HCT116 (cell line): Measurements from ENCODE around the gene CCNL1. TPM values are rescaled to one million over a fixed set of nuclear protein-coding genes. Genes with fewer than 3 reads are reported as not detected.
A peak's percentile ranks its signal among the peaks of the same experiment; 100 is the strongest.

ENCODE experiments used
- ATAC-seq: fragments of 200-7000 bp; cut with Tn5 transposase; 2 replicates; pipeline ENCODE4 v1.9.1; 2020; ENCODE audit warnings: mild to moderate bottlenecking, moderate library complexity
- BruUV-seq: library from RNA; stranded (reverse); fragments of 400-500 nt; replicated peaks from 2 replicates; lab custom pipeline; 2021; lab: Mats Ljungman, UMichigan
- CTCF ChIA-PET: fragments of 300-600 bp; sonication (Branson Sonifier 250); formaldehyde crosslinking; loops from one replicate; lab custom pipeline; 2021; ENCODE audit warnings: antibody characterized with exemption; lab: Charles Lee
- POLR2A ChIA-PET: fragments of 300-600, 350-600 bp; sonication (Branson Sonifier 250); formaldehyde crosslinking; loops from one replicate; lab custom pipeline; 2021; ENCODE audit warnings: antibody characterized with exemption; lab: Charles Lee
- RAD21 ChIA-PET, 2 experiments: fragments of 300-600 bp; sonication (Branson Sonifier 250); formaldehyde crosslinking; loops; one replicate each; lab custom pipeline; 2023; ENCODE audit warnings: low total read pairs in 2 of 2; ENCODE audit not compliant: uncharacterized antibody in 2 of 2, unreplicated experiment in 2 of 2, low non-redundant PET in 1 of 2; lab: Charles Lee
- DNase-seq: peaks from one replicate; pipeline ENCODE4 v3.0.0-alpha.2; 2010; ENCODE audit warnings: low read depth, low spot score
- H2AFZ ChIP-seq: fragments of 200-600 bp; shearing (Covaris generic), sonication (generic); 2 replicates; pipeline ENCODE4 v1.6.1; 2017; ENCODE audit warnings: low read depth, mixed run types, mixed read lengths, antibody characterized with exemption, low read length; ENCODE audit not compliant: poor library complexity, severe bottlenecking
- H3K27ac ChIP-seq: 2 replicates; pipeline ENCODE4 v1.5.1; 2012; ENCODE audit warnings: low read depth, low read length
- H3K27me3 ChIP-seq: fragments of 200-600 bp; sonication (generic); 2 replicates; pipeline ENCODE4 v1.6.1; 2016; ENCODE audit warnings: mixed run types, low read length, mixed read lengths; ENCODE audit not compliant: insufficient read depth
- H3K36me3 ChIP-seq, 2 experiments: fragments of 200-500 bp in 1 of 2; fragments of 200-600 bp in 1 of 2; sonication (Bioruptor generic) in 1 of 2; sonication (generic) in 1 of 2; 2 replicates each; pipeline versions ENCODE4 v1.5.1 to v1.6.1; 2014 to 2016; ENCODE audit warnings: low read length in 2 of 2, inconsistent platforms in 1 of 2, mixed read lengths in 1 of 2, mixed run types in 1 of 2; ENCODE audit not compliant: insufficient read depth in 2 of 2, control insufficient read depth in 1 of 2
- H3K4me1 ChIP-seq, 2 experiments: fragments of 200-600 bp in 1 of 2; sonication (generic) in 1 of 2; 2 replicates each; pipeline versions ENCODE4 v1.5.1 to v1.6.1; 2012 to 2017; ENCODE audit warnings: low read length in 2 of 2, inconsistent platforms in 1 of 2, mild to moderate bottlenecking in 1 of 2, mixed read lengths in 1 of 2, mixed run types in 1 of 2, moderate library complexity in 1 of 2; ENCODE audit not compliant: insufficient read depth in 2 of 2, control insufficient read depth in 1 of 2
- H3K4me2 ChIP-seq: fragments of 200-600 bp; sonication (generic); 2 replicates; pipeline ENCODE4 v1.6.1; 2017; ENCODE audit warnings: mixed run types, low read length, mixed read lengths
- H3K4me3 ChIP-seq, 2 experiments: fragments of 200-600 bp in 1 of 2; sonication (generic) in 1 of 2; replicated peaks in 1 of 2; 2 replicates each; pipeline ENCODE4 v1.5.1; 2011 to 2016; ENCODE audit warnings: low read length in 2 of 2, control low read depth in 1 of 2, low read depth in 1 of 2, mild to moderate bottlenecking in 1 of 2, mixed read lengths in 1 of 2, mixed run types in 1 of 2
- H3K79me2 ChIP-seq: fragments of 200-600 bp; sonication (generic); 2 replicates; pipeline ENCODE4 v1.6.1; 2017; ENCODE audit warnings: mild to moderate bottlenecking, mixed run types, low read length, moderate library complexity, mixed read lengths; ENCODE audit not compliant: insufficient read depth
- H3K9ac ChIP-seq: fragments of 200-600 bp; sonication (generic); 2 replicates; pipeline ENCODE4 v1.6.1; 2016; ENCODE audit warnings: low read length, mixed read lengths
- H3K9me2 ChIP-seq: fragments of 200-600 bp; sonication (generic), shearing (Covaris generic); 2 replicates; pipeline ENCODE4 v1.6.1; 2017; ENCODE audit warnings: mixed run types, mild to moderate bottlenecking, moderate library complexity; ENCODE audit not compliant: insufficient read depth
- H3K9me3 ChIP-seq, 2 experiments: fragments of 200-500 bp in 1 of 2; fragments of 200-600 bp in 1 of 2; sonication (Bioruptor generic) in 1 of 2; sonication (generic) in 1 of 2; 2 replicates each; pipeline ENCODE4 v1.6.1; 2014 to 2017; ENCODE audit warnings: low read length in 2 of 2, mixed read lengths in 2 of 2, inconsistent platforms in 1 of 2, low read depth in 1 of 2, mild to moderate bottlenecking in 1 of 2, mixed run types in 1 of 2, moderate library complexity in 1 of 2; ENCODE audit not compliant: control insufficient read depth in 1 of 2, insufficient read depth in 1 of 2
- H4K20me1 ChIP-seq: fragments of 200-600 bp; sonication (generic), shearing (Covaris generic); 2 replicates; pipeline ENCODE4 v1.6.1; 2017; ENCODE audit warnings: mixed run types, mild to moderate bottlenecking, moderate library complexity; ENCODE audit not compliant: insufficient read depth
- CBX3 ChIP-seq: IDR thresholded peaks from 2 replicates; pipeline ENCODE4 v1.6.1; 2012; ENCODE audit warnings: low read depth
- CEBPB ChIP-seq: IDR thresholded peaks from 2 replicates; pipeline ENCODE4 v1.6.1; 2012; ENCODE audit warnings: low read depth
- CTCF ChIP-seq, 3 experiments: fragments of 200-600 bp in 1 of 3; sonication (generic) in 1 of 3; IDR thresholded peaks in 2 of 3; conservative IDR thresholded peaks in 1 of 3; 2 replicates each; pipeline ENCODE4 v1.5.1; 2012 to 2017; ENCODE audit warnings: low read depth in 2 of 3, low read length in 2 of 3, antibody characterized with exemption in 1 of 3, borderline replicate concordance in 1 of 3, control low read depth in 1 of 3, mild to moderate bottlenecking in 1 of 3, mixed read lengths in 1 of 3, mixed run types in 1 of 3, moderate library complexity in 1 of 3; ENCODE audit not compliant: insufficient read depth in 1 of 3
- ELF1 ChIP-seq: IDR thresholded peaks from 2 replicates; pipeline ENCODE4 v1.6.1; 2012; ENCODE audit warnings: low read depth, borderline replicate concordance
- EZH2 ChIP-seq: fragments of 200-600 bp; sonication (generic); IDR thresholded peaks from 2 replicates; pipeline ENCODE4 v1.6.1; 2017; ENCODE audit warnings: antibody characterized with exemption, mixed run types
- FOSL1 ChIP-seq: IDR thresholded peaks from 2 replicates; pipeline ENCODE4 v1.6.1; 2012; ENCODE audit warnings: low read depth
- JUND ChIP-seq: IDR thresholded peaks from 2 replicates; pipeline ENCODE4 v1.6.1; 2012
- POLR2A ChIP-seq: IDR thresholded peaks from 2 replicates; pipeline ENCODE4 v1.7.0; 2011; ENCODE audit warnings: borderline replicate concordance; ENCODE audit not compliant: insufficient read depth, insufficient read length; ENCODE audit errors: extremely low read depth
- RAD21 ChIP-seq: IDR thresholded peaks from 2 replicates; pipeline ENCODE4 v1.6.1; 2012; ENCODE audit warnings: low read depth, mild to moderate bottlenecking
- SRF ChIP-seq: IDR thresholded peaks from 2 replicates; pipeline ENCODE4 v1.6.1; 2012; ENCODE audit warnings: low read depth
- TCF7L2 ChIP-seq: IDR thresholded peaks from 2 replicates; pipeline ENCODE4 v1.7.0; 2011; ENCODE audit warnings: borderline replicate concordance, inconsistent platforms; ENCODE audit not compliant: insufficient read depth, insufficient read length; ENCODE audit errors: extremely low read depth
- YY1 ChIP-seq: IDR thresholded peaks from 2 replicates; pipeline ENCODE4 v1.6.1; 2011; ENCODE audit warnings: low read length, low read depth, moderate library complexity, mild to moderate bottlenecking; ENCODE audit not compliant: insufficient replicate concordance; ENCODE audit errors: extremely low read depth
- ZFX ChIP-seq: fragments of 450-650 bp; IDR thresholded peaks from 2 replicates; pipeline ENCODE4 v1.6.1; 2017
- ZNF274 ChIP-seq: fragments of 200-500 bp; sonication (Bioruptor generic); IDR thresholded peaks from 2 replicates; pipeline ENCODE4 v1.6.1; 2014; ENCODE audit warnings: mild to moderate bottlenecking, low read depth, low read length, inconsistent platforms
- intact Hi-C: fragments of 100-400 bp; cut with micrococcal nuclease; formaldehyde crosslinking; loops from 2 replicates; pipeline ENCODE4 v1.10.0; 2022
- total RNA-seq: library from RNA; stranded (reverse); gene quantifications from one replicate; pipeline ENCODE4 v1.2.1, GENCODE V29; 2021; ENCODE audit not compliant: unreplicated experiment
- TF ChIP-seq, protein P1 (sequence below): IDR thresholded peaks from 2 replicates; pipeline ENCODE4 v1.6.1; 2011; ENCODE audit warnings: mild to moderate bottlenecking, low read length, moderate library complexity; ENCODE audit not compliant: insufficient replicate concordance; ENCODE audit errors: extremely low read depth
- TF ChIP-seq, protein P2 (sequence below): IDR thresholded peaks from 2 replicates; pipeline ENCODE4 v1.6.1; 2012

CCNL1 gene
- total RNA-seq, 1 experiment from 2014 or later = 96.7 TPM

- TF ChIP-seq, protein P1, sequence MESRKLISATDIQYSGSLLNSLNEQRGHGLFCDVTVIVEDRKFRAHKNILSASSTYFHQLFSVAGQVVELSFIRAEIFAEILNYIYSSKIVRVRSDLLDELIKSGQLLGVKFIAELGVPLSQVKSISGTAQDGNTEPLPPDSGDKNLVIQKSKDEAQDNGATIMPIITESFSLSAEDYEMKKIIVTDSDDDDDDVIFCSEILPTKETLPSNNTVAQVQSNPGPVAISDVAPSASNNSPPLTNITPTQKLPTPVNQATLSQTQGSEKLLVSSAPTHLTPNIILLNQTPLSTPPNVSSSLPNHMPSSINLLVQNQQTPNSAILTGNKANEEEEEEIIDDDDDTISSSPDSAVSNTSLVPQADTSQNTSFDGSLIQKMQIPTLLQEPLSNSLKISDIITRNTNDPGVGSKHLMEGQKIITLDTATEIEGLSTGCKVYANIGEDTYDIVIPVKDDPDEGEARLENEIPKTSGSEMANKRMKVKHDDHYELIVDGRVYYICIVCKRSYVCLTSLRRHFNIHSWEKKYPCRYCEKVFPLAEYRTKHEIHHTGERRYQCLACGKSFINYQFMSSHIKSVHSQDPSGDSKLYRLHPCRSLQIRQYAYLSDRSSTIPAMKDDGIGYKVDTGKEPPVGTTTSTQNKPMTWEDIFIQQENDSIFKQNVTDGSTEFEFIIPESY = no peak
- no peak for TF ChIP-seq ZNF274
- no peak for TF ChIP-seq EZH2
- no peak for TF ChIP-seq JUND
- no peak for TF ChIP-seq POLR2A
- no peak for TF ChIP-seq SRF
- TF ChIP-seq, protein P2, sequence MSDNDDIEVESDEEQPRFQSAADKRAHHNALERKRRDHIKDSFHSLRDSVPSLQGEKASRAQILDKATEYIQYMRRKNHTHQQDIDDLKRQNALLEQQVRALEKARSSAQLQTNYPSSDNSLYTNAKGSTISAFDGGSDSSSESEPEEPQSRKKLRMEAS = no peak
- TF ChIP-seq CBX3 = no peak
- no peak for TF ChIP-seq ELF1
- TF ChIP-seq RAD21 = no peak
- TF ChIP-seq YY1 = no peak
- TF ChIP-seq CTCF (IDR thresholded peaks at IDR 0.05 in 2 of 3, conservative IDR thresholded peaks at IDR 0.05 in 1 of 3; ENCODE audit: borderline replicate concordance in 1 of 3, insufficient read depth in 1 of 3, low read depth in 2 of 3, low read length in 2 of 3) = no peak
- no peak for TF ChIP-seq FOSL1
- no peak for TF ChIP-seq TCF7L2
- no peak for TF ChIP-seq CEBPB
- TF ChIP-seq ZFX = no peak
- H3K4me1 ChIP-seq = peaks cover 46 to 87% of the 10 kb centered on the region in 2 experiments
- peak overlapping the region; percentile 76 for H3K9ac ChIP-seq
- no peaks in the 10 kb centered on the region for H3K36me3 ChIP-seq
- RAD21 ChIA-PET = no interaction called here
- DNase-seq (no peak), ATAC-seq (no peak)
- H3K27ac ChIP-seq = no peak overlapping the region
- H3K4me3 ChIP-seq = no peak overlapping the region
- no peaks in the 10 kb centered on the region for H3K27me3 ChIP-seq
- H2AFZ ChIP-seq = no peak overlapping the region
- no peaks in the 10 kb centered on the region for H3K79me2 ChIP-seq
- intact Hi-C loops = loop anchor here (10.0 kb wide), 1 partner anchor 688 kb away; no protein-coding TSS in a partner anchor
- BruUV-seq = no TSS peak
- POLR2A ChIA-PET = no interaction called here
- CTCF ChIA-PET = no interaction called here
- H3K4me2 ChIP-seq = peak overlapping the region; percentile 75
- no peaks in the 10 kb centered on the region for H4K20me1 ChIP-seq
- H3K9me2 ChIP-seq = no peaks in the 10 kb centered on the region
- H3K9me3 ChIP-seq = no peaks in the 10 kb centered on the region
Measured at GRCh38 chr3:157132341-157132740, 27.6 kb downstream of the CCNL1 start.
